Heart left ventricle (tissue), 16 donors: Measurements from ENCODE around the gene ACSL1. TPM values are rescaled to one million over a fixed set of nuclear protein-coding genes. Genes with fewer than 3 reads are reported as not detected.
A peak's percentile ranks its signal among the peaks of the same experiment; 100 is the strongest.

Experiments
- ATAC-seq, 4 donors: fragments of 200-7000 bp; cut with Tn5 transposase; one replicate each; pipeline ENCODE4 v1.9.1; 2020 to 2022; ENCODE audit warnings: moderate library complexity in 4 of 4, mild to moderate bottlenecking in 3 of 4, moderate number of reproducible peaks in 1 of 4
- DNase-seq, 5 donors: peaks; one replicate each; pipeline ENCODE4 v3.0.0-alpha.2; 2020
- H3K27ac ChIP-seq, 12 donors: fragments of 200-600 bp; sonication (generic) in 4 of 12; one replicate each; pipeline versions ENCODE4 v1.5.0 to v1.8.0; 2016 to 2022; ENCODE audit warnings: mild to moderate bottlenecking in 2 of 12
- H3K27me3 ChIP-seq, 9 donors: fragments of 200-600 bp; sonication (generic) in 2 of 9; one replicate each; pipeline versions ENCODE4 v1.5.1 to v1.8.0; 2016 to 2022; ENCODE audit warnings: mild to moderate bottlenecking in 3 of 9
- H3K36me3 ChIP-seq, 9 donors: fragments of 200-600 bp; sonication (generic) in 2 of 9; one replicate each; pipeline versions ENCODE4 v1.5.0 to v1.8.0; 2018 to 2022; ENCODE audit warnings: mild to moderate bottlenecking in 2 of 9
- H3K4me1 ChIP-seq, 12 donors: fragments of 200-600 bp; sonication (generic) in 4 of 12; one replicate each; pipeline versions ENCODE4 v1.5.0 to v1.8.0; 2016 to 2022; ENCODE audit warnings: mild to moderate bottlenecking in 3 of 12
- H3K4me3 ChIP-seq, 12 donors: fragments of 200-600 bp; sonication (generic) in 4 of 12; one replicate each; pipeline versions ENCODE4 v1.5.0 to v1.8.0; 2017 to 2022; ENCODE audit warnings: mild to moderate bottlenecking in 9 of 12, moderate library complexity in 4 of 12
- H3K9me3 ChIP-seq, 12 donors: fragments of 200-600 bp; sonication (generic) in 4 of 12; one replicate each; pipeline versions ENCODE4 v1.5.0 to v1.8.0; 2016 to 2022; ENCODE audit warnings: mild to moderate bottlenecking in 1 of 12
- POLR2A ChIP-seq, 2 donors: fragments of 450-650 bp; IDR thresholded peaks; one replicate each; pipeline ENCODE4 v1.6.1; 2017; ENCODE audit warnings: antibody characterized with exemption in 2 of 2, mild to moderate bottlenecking in 2 of 2, moderate library complexity in 2 of 2
- WGBS, 4 donors: extraction: QIAGEN DNeasy Blood & Tissue Kit in 2 of 4; methylation state at CpG; one replicate each; pipeline versions ENCODE4 v1.1.5 to v1.1.7; 2013 to 2018; 5-methylcytosine and 5-hydroxymethylcytosine counted together
- intact Hi-C, 10 donors: fragments of 100-400 bp; cut with DNase I; formaldehyde crosslinking; loops; one replicate each; pipeline versions ENCODE4 v1.11.1 to v1.14.2; 2022
- polyA plus RNA-seq, 2 donors: library from polyadenylated mRNA; stranded (reverse); fragments of 200-250 nt; gene quantifications; one replicate each; pipeline ENCODE4 v1.2.3, GENCODE V29; 2013
- total RNA-seq, 9 donors: library from RNA; depleted of rRNA in 2 of 9; stranded (reverse); fragments of >200 nt in 2 of 9; fragmentation: NEBNext Ultra II Directional in 3 of 9; extraction: Animal tissue kit (Norgen Biotek cat#: 25700) in 3 of 9; gene quantifications; one replicate each; pipeline versions ENCODE4 v1.1.0 to v1.2.4, GENCODE V29; 2016 to 2023
- TF ChIP-seq, protein P1 (sequence below), 12 donors: fragments of 200-600 bp; sonication (generic) in 4 of 12; IDR thresholded peaks; one replicate each; pipeline versions ENCODE4 v1.5.0 to v1.8.0; 2018 to 2022; ENCODE audit warnings: antibody characterized with exemption in 12 of 12, mild to moderate bottlenecking in 5 of 12
- donor health status: ischemic (EF 13 %, LVEDD 7.1; RV severe dilation, severe dysfunction).
- donor health status: healthy with polysubstance abuse.
- donor health status: DM: no; HTN: yes; CAD: no.
- donor health status: DM: no; HTN: no; CAD: no.
- donor health status: ischemic (EF 25% LVEDD 6.9; RV normal size, moderate dysfunction).
- donor health status: ischemic (EF 25% LVEDD 5.7; RV mildly dilated, moderate dysfunction).
- donor health status: healthy.
- donor health status: DM: yes; HTN: yes; CAD: no.
- donor health status: ischemic (EF 35%, LVEDD 5.7; RV mildly dilated, moderate dysfunction).
- donor health status: nonischemic (EF 11% LVEDD 7.7; RV severe dilation, severe dysfunction).
- donor health status: DM: yes; HTN: yes; CAD: no.
- donor health status: PGD.
- donor health status: ischemic (EF 29% LVEDD 5.4; RV normal size, mild dysfunction).
- donor health status: nonischemic (EF 23%, LVEDD 6.1; RV moderate dilation, normal function).

Gene ACSL1
- total and polyA plus RNA-seq, 11 donors: 171 to 603 (median 266) TPM

DNA sequence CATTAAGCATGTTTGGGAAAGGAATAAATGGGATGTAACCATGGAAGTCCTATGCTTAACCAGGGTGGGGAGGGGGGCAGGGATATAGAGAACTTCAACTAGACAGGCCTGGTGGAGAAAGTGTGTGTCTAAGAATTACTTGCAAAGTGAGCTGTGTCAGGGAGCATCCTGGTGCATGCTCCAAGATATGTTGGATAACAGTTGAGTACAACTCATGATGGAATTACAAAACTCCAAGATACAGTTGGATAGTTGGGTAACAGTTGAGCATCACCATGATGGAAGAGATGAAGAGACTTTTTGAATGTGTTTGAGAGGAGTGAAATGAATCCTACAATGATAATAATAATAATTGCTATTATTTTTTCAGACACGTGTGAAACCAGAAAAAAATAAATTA, 26.1 kb upstream of the ACSL1 start:
- no peak for ATAC-seq

GRCh38 chr4:184851200-184851541, 25.4 kb upstream of the ACSL1 start:
- Histone ChIP-seq H3K27ac (peak overlapping the region in 1 of 12 donors; percentile 91), H3K4me3 (no peak overlapping the region), H3K36me3 (no peaks in the 10 kb centered on the region), H3K27me3 (no peaks in the 10 kb centered on the region), H3K9me3 (no peaks in the 10 kb centered on the region), H3K4me1 (peaks cover 0 to 72% (median 0%) of the 10 kb centered on the region in 12 donors)
- intact Hi-C loops: no loop called here
- TF ChIP-seq, protein P1, sequence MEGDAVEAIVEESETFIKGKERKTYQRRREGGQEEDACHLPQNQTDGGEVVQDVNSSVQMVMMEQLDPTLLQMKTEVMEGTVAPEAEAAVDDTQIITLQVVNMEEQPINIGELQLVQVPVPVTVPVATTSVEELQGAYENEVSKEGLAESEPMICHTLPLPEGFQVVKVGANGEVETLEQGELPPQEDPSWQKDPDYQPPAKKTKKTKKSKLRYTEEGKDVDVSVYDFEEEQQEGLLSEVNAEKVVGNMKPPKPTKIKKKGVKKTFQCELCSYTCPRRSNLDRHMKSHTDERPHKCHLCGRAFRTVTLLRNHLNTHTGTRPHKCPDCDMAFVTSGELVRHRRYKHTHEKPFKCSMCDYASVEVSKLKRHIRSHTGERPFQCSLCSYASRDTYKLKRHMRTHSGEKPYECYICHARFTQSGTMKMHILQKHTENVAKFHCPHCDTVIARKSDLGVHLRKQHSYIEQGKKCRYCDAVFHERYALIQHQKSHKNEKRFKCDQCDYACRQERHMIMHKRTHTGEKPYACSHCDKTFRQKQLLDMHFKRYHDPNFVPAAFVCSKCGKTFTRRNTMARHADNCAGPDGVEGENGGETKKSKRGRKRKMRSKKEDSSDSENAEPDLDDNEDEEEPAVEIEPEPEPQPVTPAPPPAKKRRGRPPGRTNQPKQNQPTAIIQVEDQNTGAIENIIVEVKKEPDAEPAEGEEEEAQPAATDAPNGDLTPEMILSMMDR (IDR thresholded peaks at IDR 0.05): no peak
- no peak for TF ChIP-seq POLR2A (IDR thresholded peaks at IDR 0.05)
- DNase-seq (no peak), ATAC-seq (peak; percentile 43 to 71 (median 58))
- 60 to 64% (median 61%) methylated on average over 3 of the region's 3 CpGs for WGBS, 4 donors

More for the DNA sequence above, 26.1 kb upstream of the ACSL1 start:
- Histone ChIP-seq H3K9me3 (no peaks in the 10 kb centered on the region), H3K36me3 (no peaks in the 10 kb centered on the region), H3K27ac (peak overlapping the region in 1 of 12 donors; percentile 91), H3K4me3 (no peak overlapping the region), H3K4me1 (peaks cover 0 to 76% (median 0%) of the 10 kb centered on the region in 12 donors), H3K27me3 (no peaks in the 10 kb centered on the region)
- intact Hi-C loops: no loop called here
- 0 to 91% (median 72%) methylated on average over 1 of the region's 1 CpG for WGBS, 4 donors
- no peak for TF ChIP-seq POLR2A (IDR thresholded peaks at IDR 0.05)
- TF ChIP-seq, protein P1 (IDR thresholded peaks at IDR 0.05): no peak
- no peak for DNase-seq

DNA sequence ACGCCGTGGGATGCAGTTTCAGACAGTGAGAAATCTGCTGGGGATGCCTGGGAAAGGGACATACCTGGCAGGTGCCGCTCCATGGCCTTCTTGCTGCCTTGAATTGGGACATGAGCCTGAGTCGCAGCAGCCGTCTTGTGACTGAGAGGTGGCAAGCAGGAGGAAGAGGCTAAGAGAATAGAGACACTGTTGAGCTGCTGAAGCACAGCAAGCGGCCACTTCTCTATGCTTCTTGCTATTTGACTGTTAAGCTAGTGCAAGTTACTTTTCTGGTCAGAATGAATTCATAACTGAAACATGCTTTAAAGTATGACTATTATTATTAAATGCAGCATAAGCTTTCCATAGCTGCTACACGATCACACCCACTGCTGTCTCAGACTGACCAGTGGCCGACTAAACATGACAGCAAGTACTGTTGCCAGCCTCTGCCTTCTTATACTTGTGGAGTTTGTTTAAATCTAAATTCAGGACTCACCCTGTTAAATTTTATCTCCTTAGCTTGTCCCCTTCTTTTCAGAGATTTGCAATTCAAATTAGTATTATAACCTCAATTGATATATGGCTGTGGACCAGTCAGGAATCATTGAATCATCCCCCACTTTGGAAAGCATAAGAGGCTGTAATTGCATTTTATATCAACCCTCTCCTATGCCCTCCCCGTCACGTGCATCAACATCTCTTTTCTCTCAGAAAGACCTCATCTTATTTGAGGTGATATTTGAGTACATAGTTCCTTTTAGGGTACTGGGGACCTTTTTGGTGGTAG, 24.8 kb upstream of the ACSL1 start:
- H3K4me3 ChIP-seq: no peak overlapping the region
- ATAC-seq (no peak), DNase-seq (peak in 1 of 5 donors; percentile 55)
- H3K36me3 ChIP-seq: no peaks in the 10 kb centered on the region
- 75 to 82% (median 81%) methylated on average over 10 of the region's 10 CpGs for WGBS, 4 donors
- intact Hi-C loops: no loop called here
- peak overlapping the region in 2 of 12 donors; percentile 11 to 91 for H3K27ac ChIP-seq
- no peaks in the 10 kb centered on the region for H3K27me3 ChIP-seq
- peaks cover 0 to 66% (median 0%) of the 10 kb centered on the region in 12 donors for H3K4me1 ChIP-seq
- no peaks in the 10 kb centered on the region for H3K9me3 ChIP-seq
- no peak for TF ChIP-seq POLR2A (IDR thresholded peaks at IDR 0.05)
- TF ChIP-seq, protein P1 (IDR thresholded peaks at IDR 0.05): no peak

DNA sequence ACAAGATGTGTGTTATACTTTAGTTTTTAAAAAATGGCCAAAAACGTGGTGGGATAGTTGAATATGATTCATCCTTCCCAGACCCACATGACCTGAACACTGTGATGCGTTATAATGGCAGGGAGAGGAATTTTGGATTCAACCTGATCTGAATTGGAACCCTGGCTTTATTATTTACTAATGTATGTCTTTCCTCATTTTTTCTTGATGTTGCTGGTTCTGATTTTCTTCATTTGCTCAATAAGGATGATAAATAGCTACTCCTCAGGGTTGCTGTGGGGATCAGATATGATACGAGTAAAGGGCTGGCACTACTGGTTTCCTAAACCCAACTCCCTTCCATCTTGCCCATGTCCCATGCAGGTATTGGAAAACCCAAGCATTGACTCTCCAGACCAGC, 24.2 kb upstream of the ACSL1 start:
- Histone ChIP-seq H3K27me3 (no peaks in the 10 kb centered on the region), H3K36me3 (no peaks in the 10 kb centered on the region), H3K4me1 (peaks cover 0 to 66% (median 0%) of the 10 kb centered on the region in 12 donors), H3K4me3 (no peak overlapping the region), H3K9me3 (no peaks in the 10 kb centered on the region), H3K27ac (peak overlapping the region in 1 of 12 donors; percentile 91)
- 63 to 82% (median 71%) methylated on average over 3 of the region's 3 CpGs for WGBS, 4 donors
- intact Hi-C loops: no loop called here
- DNase-seq (no peak), ATAC-seq (no peak)
- TF ChIP-seq, protein P1 (IDR thresholded peaks at IDR 0.05): no peak
- TF ChIP-seq POLR2A (IDR thresholded peaks at IDR 0.05): no peak
